Stimulated activated CD4-positive, alpha-beta T cell treated with anti-CD3 and anti-CD28 coated beads, Interleukin-15, amount 100 ng/mL, for 1 hour (primary cell): ENCODE data around the gene RASA2.
"Not testable (repeated sequence)": the region's sequence is repeated elsewhere in the genome, so short reads cannot be mapped to it uniquely, and the experiment has no call there.

Source experiments
- DNase-seq, 2 donors: peaks; one replicate each; pipeline ENCODE4 v3.0.0-alpha.2; 2020; ENCODE audit warnings: low read depth in 1 of 2, low spot score in 1 of 2

RASA2 gene

DNA sequence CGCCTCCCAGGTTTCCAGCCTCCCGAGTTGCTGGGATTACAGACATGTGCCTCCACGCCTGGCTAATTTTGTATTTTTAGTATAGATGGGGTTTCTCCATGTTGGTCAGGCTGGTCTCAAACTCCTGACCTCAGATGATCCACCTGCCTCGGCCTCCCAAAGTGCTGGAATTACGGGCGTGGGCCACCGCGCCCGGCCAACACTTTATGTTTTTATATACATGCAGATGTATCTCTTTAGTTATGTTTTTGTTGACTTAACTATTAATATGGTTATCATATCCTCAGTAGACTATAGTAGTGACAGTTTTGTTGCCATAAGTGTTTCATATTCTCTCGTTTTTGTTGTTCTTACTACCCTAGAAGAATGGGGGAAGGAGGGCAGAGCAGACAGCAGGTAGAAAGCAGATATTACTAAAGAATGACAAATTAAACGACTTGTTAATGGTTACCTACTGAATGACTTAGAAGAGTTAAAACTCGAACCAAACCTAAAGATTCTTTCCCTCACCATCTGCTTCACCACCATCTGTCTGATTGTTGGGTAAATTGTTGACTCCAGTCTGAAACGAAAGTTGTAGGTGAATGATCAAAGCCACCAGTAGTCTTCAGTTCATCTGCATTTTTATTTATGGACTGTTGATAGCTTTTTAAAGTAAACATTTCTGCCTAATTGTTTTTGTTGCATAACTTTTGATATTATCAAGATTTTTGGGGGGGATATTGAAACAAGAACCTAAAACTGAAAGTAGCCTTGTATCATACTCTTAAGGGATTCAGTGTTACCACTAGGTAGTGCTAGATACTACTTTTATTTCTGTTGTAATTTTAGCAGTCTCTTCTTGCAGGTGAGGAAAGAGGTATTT is 89.3 kb downstream of the RASA2 start:
- no peak for DNase-seq

DNA sequence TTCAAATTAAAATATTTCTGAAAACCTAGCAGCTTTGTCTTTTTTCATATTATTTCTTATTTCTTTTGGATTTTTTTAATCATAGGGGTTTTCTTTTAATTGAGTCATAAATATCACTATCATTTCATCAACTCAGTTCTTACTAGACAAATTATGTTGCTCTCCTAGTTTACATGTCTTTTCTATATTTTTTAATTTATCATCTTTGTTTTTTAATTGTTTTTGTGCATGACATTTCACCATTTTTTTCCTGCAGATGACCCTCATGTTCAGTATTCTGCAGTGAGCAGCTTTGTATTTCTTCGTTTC is 89.9 kb downstream of the RASA2 start:
- DNase-seq = no peak

DNA sequence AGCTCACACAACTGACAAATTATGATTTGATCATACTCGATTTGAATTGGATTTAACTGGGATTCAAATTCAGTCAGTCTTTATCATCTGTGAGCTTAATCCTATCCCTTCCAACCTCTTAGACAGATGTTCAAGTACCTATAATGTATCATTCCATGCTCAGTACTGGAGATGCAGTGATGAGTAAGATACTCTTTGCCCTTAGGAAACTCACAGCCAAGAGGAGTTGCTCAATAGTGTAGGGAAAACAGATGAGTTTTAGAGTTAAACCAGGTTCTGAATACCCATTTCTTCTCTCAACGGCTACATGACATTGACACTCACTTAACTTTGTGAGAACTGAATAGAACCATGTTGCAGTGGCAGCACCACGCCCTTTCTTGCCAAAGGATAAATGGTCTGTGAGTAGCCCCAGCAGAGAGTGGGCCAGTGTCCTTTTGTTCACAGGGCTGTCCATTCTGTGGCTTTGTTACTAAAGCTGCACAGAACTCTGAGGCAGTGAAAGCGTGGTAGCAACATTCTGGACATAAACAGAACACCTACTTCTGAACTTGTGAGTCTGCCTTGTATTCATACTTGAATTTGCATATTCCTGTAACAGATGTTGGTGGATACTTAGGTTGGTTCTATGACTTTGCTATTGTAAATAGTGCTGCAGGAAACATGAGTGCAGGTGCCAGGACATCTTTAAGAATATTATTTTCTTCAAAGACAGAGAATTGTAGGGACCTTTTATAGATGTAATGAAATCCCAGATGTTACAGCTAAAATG is 91.6 kb downstream of the RASA2 start:
- no peak for DNase-seq

DNA sequence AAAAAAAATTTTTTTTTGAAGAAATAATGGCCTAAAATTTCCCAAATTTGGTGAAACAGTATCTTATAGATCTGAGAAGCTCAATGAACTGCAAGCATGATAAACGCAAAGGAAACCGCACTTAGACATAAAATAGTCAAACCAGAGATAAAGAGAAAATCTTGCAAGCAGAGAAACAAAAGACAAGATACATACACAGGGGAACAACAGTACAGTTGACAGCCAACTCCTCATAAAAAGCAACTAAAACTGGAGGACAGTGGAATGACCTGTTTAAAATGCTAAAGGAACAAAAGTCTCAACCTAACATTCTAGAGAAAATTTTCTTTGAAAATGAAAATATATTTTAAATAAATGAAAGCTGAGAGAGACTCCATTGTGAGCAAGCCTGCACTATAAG is 107.5 kb downstream of the RASA2 start:
- no peak for DNase-seq

DNA sequence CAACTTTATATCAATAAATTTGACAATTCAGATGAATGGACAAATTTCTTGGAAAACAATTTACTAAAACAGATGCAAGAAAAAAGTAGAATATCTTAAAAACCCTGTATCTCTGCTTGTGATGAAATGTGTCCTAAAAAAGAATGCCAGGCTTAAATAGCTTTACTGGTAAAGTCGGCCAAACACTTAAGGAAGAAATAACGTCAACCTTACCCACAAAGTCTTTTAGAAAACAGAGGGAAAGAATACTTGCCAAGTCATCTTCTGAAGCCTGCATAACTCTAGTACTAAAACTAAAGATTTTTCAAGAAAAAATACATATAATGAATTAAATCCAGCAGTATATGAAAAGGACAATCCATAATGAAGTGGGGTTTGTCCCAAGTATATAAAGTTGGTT is 111.1 kb downstream of the RASA2 start:
- DNase-seq = no peak

DNA sequence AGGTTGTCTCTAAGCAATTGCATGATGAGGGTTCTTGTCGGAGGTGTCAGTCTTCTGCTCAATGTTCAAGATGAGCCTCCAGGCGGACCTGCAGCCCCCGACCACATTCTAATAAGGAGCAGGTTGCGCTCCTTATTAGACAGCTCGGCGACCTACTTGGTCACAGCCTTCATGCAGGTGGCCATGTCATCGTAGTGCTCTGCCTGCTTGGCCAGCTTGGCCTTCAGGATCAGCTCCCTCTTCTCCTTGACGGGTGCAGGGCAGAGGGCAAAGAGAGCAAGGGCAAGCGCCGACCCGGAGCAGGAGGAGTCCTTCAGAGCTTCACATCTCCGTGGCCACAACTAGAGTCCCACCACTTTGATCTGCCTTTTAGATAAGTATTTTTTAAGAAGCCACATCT is 113.5 kb downstream of the RASA2 start:
- no peak for DNase-seq

DNA sequence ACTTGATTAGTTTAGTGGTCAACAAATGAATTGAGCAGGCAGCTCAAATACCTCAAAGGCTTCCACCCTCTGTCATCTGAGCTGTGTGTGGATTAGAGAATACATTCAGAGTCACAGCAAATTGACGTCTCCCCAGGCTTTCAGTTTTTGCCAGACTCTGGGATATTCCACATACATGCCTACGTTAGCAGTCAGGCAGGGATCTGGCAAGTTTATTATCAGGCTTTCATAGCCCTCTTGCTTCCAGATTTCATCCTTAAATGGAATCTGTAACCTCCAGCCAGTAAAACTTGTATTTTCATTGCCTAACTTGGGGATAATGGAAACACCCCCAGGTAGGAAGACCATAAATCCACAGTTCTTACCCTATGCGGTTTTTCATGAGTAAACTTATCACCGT is 115.9 kb downstream of the RASA2 start:
- no peak for DNase-seq

DNA sequence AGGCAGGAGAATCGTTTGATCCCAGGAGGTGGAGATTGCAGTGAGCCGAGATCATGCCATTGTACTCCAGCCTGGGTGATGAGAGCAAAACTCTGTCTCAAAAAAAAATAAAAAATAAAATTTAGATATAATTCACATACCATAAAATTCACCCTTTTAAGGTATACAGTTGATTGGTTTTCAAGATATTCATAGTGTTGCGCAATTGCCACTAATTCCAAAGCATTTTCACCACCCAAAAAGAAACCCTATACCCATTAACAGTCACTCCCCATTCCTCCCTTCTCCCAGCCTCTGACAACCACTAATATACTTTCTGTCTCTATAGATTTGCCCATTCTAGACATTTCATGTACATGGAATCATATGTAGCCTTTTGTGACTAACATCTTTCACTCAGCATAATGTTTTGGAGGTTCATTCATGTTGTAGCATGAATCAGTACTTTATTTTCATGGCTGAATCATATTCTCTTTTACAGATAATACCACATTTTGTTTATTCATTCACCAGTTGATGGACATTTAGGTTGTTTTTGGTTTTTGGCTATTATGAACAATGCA is 116.7 kb downstream of the RASA2 start:
- DNase-seq = no peak

DNA sequence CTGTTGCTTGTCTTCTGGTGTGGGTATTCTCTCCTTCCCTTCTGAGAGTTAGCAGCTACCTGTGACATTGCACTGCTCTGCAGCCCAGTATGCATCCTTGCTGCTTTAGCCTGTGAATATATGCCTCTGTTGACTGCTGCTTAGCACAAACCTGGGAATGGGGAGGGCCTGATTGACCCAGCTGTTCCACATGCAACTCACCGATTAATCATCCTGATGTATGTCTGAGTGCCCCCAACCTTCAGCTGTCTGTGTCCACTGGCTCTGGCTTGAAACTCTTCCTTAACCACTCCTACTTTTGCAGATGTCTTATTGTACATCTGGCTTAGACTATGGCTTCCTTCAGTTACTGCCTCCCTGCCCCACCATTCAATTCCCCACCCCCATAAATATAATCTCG is 119.1 kb downstream of the RASA2 start:
- DNase-seq = no peak

DNA sequence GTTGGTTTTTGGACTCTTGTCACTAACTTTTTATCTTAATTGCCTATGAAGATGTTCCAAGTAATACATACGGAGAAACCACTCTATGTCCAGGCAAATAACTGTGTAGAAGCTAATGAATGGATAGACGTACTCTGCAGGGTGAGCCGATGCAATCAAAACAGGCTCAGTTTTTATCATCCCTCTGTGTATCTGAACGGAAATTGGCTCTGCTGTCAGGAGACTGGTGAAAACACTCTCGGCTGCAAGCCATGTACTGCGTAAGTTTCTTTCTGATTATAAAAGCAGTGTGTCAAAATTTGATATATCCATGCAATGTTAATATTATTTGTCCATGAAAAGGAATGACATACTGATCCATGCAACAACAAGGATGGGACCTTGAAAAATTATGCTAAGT is 121.6 kb downstream of the RASA2 start:
- no peak for DNase-seq

DNA sequence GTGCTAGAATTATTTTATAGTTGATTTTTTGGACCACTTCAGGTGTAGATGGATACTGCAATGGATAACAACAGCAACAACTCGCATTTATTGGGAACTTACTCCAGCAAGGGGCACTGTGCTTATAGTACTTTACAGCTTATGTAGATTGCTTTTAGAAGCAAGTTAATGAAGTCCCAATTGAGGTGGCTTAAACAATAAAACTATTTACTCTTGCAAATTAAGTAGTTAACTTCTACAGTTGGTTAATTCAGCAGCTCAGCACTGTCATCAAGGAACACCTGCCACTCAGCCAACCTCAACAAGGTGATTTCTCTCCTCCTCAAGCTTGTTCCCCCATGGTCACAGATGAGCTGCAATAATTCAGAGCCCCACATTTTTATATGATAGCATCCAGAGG is 124.1 kb downstream of the RASA2 start:
- DNase-seq = no peak

DNA sequence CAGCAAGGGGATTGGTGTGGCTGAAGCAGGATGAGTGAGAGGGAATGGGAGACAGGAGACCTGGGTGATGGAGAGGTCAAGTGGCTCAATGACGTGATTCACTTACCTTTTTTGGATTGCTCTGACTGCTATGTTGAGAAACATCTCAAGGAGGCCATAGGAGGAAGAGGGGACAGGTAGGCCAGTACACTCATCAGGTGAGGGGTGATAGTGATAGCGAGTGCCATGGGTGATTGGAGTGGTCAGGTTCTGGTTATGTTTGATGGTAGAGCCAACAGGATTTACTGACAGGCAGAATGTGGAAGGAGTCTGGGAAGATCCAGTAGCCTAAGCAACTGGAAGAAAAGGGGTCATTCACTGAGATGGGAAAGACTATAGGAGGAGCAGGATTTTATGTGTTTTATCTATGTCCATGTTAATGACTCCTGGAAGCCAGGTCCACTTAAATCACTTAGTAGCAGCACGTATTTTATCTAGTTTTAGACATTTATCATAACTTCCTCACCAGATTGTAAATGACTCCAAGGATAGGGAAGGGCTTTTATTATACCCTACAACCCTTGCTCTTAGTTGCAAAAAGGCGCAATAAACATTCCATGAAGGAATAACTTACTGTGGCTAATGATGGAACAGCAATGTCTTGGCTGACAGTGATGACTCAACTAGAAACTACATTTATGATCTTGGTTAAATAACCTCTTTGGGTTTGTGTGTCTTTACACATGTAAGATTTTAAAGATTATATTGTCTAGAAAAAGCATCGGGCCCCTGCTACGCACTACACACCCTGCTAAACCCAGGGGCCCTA is 131.5 kb downstream of the RASA2 start:
- DNase-seq = no peak

DNA sequence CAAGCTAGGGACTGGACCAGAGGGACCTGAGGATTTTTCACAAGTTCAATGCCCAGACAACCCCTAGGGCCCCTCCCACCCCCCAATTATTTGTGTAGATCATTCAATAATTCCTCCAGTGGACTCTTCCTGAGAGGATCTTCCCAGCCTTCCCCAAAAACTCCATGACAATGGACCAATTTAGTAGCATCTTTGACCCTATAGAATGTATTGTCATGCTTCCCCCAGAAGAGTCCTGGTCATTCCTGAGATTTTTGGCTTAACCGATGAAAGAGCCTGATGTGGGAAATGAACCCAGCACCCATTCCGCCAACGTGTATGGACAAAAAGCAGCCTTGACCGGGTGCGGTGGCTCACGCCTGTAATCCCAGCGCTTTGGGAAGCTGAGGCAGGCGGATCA is 132.1 kb downstream of the RASA2 start:
- no peak for DNase-seq

DNA sequence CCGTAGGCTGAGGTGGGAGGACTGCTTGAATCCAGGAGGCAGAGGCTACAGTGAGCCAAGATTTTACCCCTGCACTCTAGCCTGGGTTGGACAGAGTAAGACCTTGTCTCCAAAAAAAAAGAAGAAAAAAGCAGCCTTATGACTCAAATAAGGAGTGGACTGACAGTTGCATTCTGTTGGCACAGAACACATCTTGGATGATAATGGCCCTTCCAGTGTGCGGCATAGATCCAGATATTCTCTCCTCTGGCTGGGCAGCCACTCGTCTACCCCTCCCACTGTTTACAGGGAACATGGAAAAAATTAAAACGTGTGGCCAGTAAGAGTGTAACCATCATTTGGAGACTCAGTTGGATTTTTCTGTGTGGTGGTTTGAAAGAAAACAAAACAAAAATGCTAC is 132.6 kb downstream of the RASA2 start:
- no peak for DNase-seq

DNA sequence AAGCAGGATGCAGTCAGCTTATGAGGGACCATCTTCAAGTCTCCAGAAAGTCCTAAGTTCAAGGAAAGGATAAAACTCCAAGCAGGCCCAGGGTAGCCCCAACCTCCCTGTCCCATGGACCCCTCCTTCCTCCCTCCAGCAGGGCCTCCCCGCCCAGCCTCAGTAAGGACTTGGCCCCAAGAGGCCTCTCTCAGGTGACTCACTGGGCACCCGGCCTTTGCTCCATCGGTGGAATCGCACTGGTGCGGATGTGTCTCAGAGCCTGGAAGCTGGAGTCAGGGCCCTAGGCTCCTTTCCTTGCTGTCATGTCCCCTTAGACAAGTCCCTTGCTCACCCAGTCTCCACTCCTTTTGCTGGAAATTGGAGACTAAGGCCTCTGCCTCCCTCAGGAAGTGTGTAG is 136.9 kb downstream of the RASA2 start:
- DNase-seq = no peak

DNA sequence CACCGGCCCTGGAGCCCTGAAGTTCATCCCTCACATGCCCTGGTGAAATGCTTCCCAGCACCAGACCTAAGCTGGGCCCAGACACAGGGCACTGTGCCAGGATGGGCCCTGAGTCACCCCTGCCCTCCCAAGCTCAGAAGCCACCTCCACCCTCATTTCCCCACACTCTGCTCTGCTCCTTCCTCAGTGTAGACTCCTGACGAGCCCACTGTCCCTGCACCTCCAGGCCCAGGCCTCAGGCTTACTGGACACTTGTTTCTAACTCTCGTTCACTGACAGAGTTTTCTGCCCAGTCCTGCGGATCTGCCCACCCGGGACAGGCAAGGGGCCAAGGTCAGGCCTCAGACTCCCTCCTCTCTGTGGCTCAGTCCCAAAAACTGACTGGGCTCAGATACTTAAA is 138.7 kb downstream of the RASA2 start:
- DNase-seq = no peak

DNA sequence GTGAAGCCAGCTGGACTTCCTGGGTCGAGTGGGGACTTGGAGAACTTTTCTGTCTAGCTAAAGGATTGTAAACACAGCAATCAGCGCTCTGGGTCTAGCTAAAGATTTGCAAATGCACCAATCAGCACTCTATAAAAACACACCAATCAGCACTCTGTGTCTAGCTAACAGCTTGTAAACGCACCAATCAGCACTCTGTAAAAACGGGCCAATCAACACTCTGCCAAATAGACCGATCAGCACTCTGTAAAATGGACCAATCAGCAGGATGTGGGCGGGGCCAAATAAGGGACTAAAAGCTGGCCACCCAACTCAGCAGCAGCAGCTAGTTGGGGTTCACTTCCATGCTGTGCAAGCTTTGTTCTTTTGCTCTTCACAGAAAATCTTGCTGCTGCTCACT is 141.5 kb downstream of the RASA2 start:
- DNase-seq = not testable (repeated sequence)

DNA sequence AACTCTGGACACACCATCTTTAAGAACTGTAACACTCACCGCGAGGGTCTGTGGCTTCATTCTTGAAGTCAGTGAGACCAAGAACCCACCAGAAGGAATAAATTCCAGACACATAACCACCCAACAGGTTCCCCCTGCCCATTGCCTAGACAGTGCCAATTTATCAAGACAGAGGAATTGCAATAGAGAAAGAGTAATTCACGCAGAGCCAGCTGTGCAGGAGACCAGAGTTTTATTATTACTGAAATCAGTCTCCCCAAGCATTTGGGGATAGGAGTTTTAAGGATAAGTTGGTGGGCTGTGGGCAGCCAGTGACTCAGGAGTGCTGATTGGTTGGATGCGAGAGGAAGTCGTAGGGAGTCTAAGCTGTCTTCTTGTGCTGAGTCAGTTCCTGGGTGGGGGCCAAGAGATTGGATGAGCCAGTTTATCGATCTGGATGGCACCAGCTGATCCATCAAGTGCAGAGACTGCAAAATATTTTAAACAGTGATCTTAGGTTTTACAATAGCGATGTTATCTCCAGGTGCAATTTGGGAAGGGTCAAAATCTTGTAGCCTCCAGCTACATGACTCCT is 142.1 kb downstream of the RASA2 start:
- DNase-seq = not testable (repeated sequence)

DNA sequence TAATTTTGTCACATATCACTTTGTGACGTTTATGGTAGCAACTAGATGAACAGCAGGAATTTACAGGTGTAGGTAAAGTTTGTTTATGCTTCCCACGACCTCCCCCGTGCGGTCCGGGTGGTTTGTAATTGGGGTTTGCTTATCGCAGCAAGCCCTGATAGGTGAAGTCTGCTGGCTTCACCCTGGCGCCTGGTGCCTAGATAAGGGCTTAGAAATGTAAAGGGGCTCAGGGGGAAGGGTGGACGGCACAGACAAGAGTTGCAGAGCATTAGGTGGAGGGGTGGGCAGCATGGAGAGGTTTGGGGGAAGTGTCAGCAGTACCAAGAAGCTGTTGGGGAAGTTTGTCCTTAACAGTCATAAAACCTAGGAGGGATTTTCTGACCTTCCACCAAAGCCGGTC is 143.1 kb downstream of the RASA2 start:
- no peak for DNase-seq

DNA sequence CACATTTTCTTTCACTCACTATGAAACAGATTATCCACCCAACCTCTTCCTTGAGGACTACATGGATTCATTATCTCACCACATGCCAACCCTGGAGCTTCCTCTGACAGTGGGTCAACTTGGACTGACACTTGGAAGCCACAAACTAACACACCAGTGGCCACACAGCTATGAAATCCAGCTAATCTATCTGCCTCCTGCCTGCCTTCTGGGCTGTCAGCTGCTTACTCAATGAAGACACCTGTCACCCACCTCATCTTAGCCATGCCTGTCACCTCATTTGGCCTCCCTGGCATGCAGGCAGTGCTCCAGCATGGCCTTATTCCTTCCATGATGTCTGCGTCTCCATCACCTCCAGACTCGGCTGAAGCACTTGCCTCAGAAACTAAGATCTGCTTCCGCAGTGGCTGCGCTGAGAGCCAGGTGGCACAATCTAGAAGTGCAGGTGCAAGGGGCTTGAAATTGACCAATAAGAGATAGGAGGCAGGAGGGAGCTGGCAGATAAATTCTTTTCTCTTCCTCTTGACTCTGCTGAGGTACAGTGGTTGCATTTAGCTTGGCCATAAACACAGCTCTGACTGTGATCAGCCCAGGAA is 146.1 kb downstream of the RASA2 start:
- DNase-seq = no peak

DNA sequence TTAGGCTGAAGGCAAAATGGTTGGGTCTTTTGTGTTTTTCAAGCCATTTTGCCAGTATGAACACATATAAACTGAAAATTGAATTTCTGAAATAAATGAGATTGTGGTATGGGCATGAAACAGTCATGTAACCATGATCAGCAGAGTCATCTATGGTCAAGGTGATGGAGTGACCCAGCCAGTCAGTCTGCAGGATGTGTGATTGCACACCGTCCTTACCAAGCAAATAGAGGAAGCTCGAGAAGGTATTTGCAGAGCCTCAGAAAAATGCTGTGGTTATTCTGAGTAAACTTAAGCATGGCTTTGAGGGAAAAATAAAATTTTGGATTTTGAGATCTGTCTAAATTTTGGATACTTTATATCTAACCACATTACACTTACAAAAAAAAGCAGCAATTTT is 155.4 kb downstream of the RASA2 start:
- DNase-seq = no peak
